IMR-90 (cell line): Measurements from ENCODE around the gene MAK. TPM values are rescaled to one million over a fixed set of nuclear protein-coding genes. Genes with fewer than 3 reads are reported as not detected.

ENCODE experiments used
- ATAC-seq: fragments of 200-7000 bp; cut with Tn5 transposase; 2 replicates; pipeline ENCODE4 v1.9.1; 2020; ENCODE audit warnings: low read depth, mild to moderate bottlenecking, moderate library complexity
- BruUV-seq: library from RNA; stranded (reverse); fragments of 400-500 nt; replicated peaks from 2 replicates; lab custom pipeline; 2021; lab: Mats Ljungman, UMichigan
- CTCF ChIA-PET: fragments of 300-600 bp; formaldehyde crosslinking; extraction: SDS; loops from one replicate; lab custom pipeline; 2021; ENCODE audit warnings: antibody characterized with exemption; lab: Yijun Ruan, JAX
- POLR2A ChIA-PET: fragments of 300-600 bp; sonication (Branson Sonifier 250); formaldehyde crosslinking; loops from one replicate; lab custom pipeline; 2022; ENCODE audit warnings: antibody characterized with exemption; ENCODE audit not compliant: unreplicated experiment; lab: Charles Lee
- DNase-seq: peaks from one replicate; pipeline ENCODE4 v3.0.0; 2013
- H2AFZ ChIP-seq: replicated peaks from 2 replicates; pipeline ENCODE3; 2013; ENCODE audit warnings: low read length, mild to moderate bottlenecking; ENCODE audit not compliant: poor library complexity
- H2AK5ac ChIP-seq: 2 replicates; pipeline ENCODE4 v1.6.1; 2013; ENCODE audit warnings: low read depth, low read length, inconsistent platforms
- H2AK9ac ChIP-seq: replicated peaks from 2 replicates; pipeline ENCODE3; 2013; ENCODE audit warnings: mild to moderate bottlenecking, low read depth, low read length, moderate library complexity; ENCODE audit not compliant: poor library complexity
- H2BK120ac ChIP-seq: 2 replicates; pipeline ENCODE4 v1.6.1; 2013; ENCODE audit warnings: low read depth, low read length, inconsistent platforms
- H2BK15ac ChIP-seq: 3 replicates; pipeline ENCODE4 v1.6.1; 2013; ENCODE audit warnings: low read depth, low read length, inconsistent platforms
- H2BK20ac ChIP-seq: 2 replicates; pipeline ENCODE4 v1.6.1; 2013; ENCODE audit warnings: low read depth, mild to moderate bottlenecking, inconsistent platforms, low read length, moderate library complexity
- H2BK5ac ChIP-seq: 2 replicates; pipeline ENCODE4 v1.6.1; 2013; ENCODE audit warnings: mild to moderate bottlenecking, low read depth, low read length, inconsistent platforms; ENCODE audit not compliant: poor library complexity, severe bottlenecking
- H3K14ac ChIP-seq: replicated peaks from 2 replicates; pipeline ENCODE4 v1.6.1; 2013; ENCODE audit warnings: low read depth, low read length, inconsistent platforms
- H3K18ac ChIP-seq: 2 replicates; pipeline ENCODE4 v1.6.1; 2013; ENCODE audit warnings: low read depth, low read length, control low read depth
- H3K23ac ChIP-seq: 2 replicates; pipeline ENCODE4 v1.6.1; 2013; ENCODE audit warnings: low read depth, low read length, inconsistent platforms
- H3K27ac ChIP-seq: 2 replicates; pipeline ENCODE4 v1.5.1; 2013; ENCODE audit warnings: mild to moderate bottlenecking, control low read depth, low read length; ENCODE audit not compliant: insufficient read depth
- H3K27me3 ChIP-seq: 2 replicates; pipeline ENCODE4 v1.6.1; 2013; ENCODE audit warnings: low read length; ENCODE audit not compliant: control insufficient read depth, insufficient read depth
- H3K36me3 ChIP-seq: 2 replicates; pipeline ENCODE4 v1.6.1; 2013; ENCODE audit warnings: low read length, mixed read lengths; ENCODE audit not compliant: control insufficient read depth, insufficient read depth
- H3K4ac ChIP-seq: 2 replicates; pipeline ENCODE4 v1.6.1; 2013; ENCODE audit warnings: low read depth, low read length, inconsistent platforms
- H3K4me1 ChIP-seq: 2 replicates; pipeline ENCODE4 v1.6.1; 2013; ENCODE audit warnings: low read length, mixed read lengths; ENCODE audit not compliant: control insufficient read depth, insufficient read depth
- H3K4me2 ChIP-seq: 2 replicates; pipeline ENCODE4 v1.6.1; 2013; ENCODE audit warnings: low read depth, mild to moderate bottlenecking, control low read depth, low read length, moderate library complexity
- H3K4me3 ChIP-seq: 2 replicates; pipeline ENCODE4 v1.5.1; 2013; ENCODE audit warnings: low read depth, mild to moderate bottlenecking, control low read depth, low read length, moderate library complexity; ENCODE audit not compliant: insufficient read depth
- H3K56ac ChIP-seq: 2 replicates; pipeline ENCODE4 v1.6.1; 2013; ENCODE audit warnings: low read length, inconsistent platforms; ENCODE audit not compliant: insufficient read depth; ENCODE audit errors: extremely low read depth
- H3K79me1 ChIP-seq, 2 experiments: 2 replicates each; pipeline ENCODE4 v1.6.1; 2013; ENCODE audit warnings: low read length in 2 of 2, inconsistent platforms in 1 of 2, low read depth in 1 of 2
- H3K9ac ChIP-seq: 2 replicates; pipeline ENCODE4 v1.6.1; 2013; ENCODE audit warnings: low read depth, low read length, control low read depth
- H3K9me1 ChIP-seq: 2 replicates; pipeline ENCODE4 v1.6.1; 2013; ENCODE audit warnings: low read length, inconsistent platforms; ENCODE audit not compliant: insufficient read depth
- H3K9me3 ChIP-seq: 2 replicates; pipeline ENCODE4 v1.6.1; 2013; ENCODE audit warnings: low read length; ENCODE audit not compliant: control insufficient read depth, insufficient read depth
- H4K20me1 ChIP-seq: 2 replicates; pipeline ENCODE4 v1.6.1; 2013; ENCODE audit warnings: low read length, inconsistent platforms; ENCODE audit not compliant: insufficient read depth
- H4K5ac ChIP-seq: 2 replicates; pipeline ENCODE4 v1.6.1; 2013; ENCODE audit warnings: mild to moderate bottlenecking, low read depth, low read length, control low read depth
- H4K8ac ChIP-seq, 2 experiments: 2 replicates each; pipeline ENCODE4 v1.6.1; 2013; ENCODE audit warnings: low read depth in 2 of 2, low read length in 2 of 2, control low read depth in 1 of 2, inconsistent platforms in 1 of 2
- H4K91ac ChIP-seq: 2 replicates; pipeline ENCODE4 v1.6.1; 2013; ENCODE audit warnings: low read depth, low read length, inconsistent platforms; ENCODE audit not compliant: insufficient read depth
- BHLHE40 ChIP-seq: fragments of 150-350 bp; IDR thresholded peaks from 2 replicates; pipeline ENCODE4 v1.6.1; 2016; ENCODE audit warnings: mild to moderate bottlenecking, low read depth, low read length
- CEBPB ChIP-seq: IDR thresholded peaks from 2 replicates; pipeline ENCODE4 v1.6.1; 2012; ENCODE audit warnings: low read depth, low read length, improper control_type of control experiment
- CHD1 ChIP-seq: IDR thresholded peaks from 2 replicates; pipeline ENCODE4 v1.6.1; 2012; ENCODE audit warnings: low read depth, low read length, improper control_type of control experiment
- CTCF ChIP-seq: conservative IDR thresholded peaks from 2 replicates; pipeline ENCODE4 v1.5.1; 2012; ENCODE audit warnings: mild to moderate bottlenecking, low read depth, low read length, improper control_type of control experiment
- FOS ChIP-seq: fragments of 150-350 bp; IDR thresholded peaks from 2 replicates; pipeline ENCODE4 v1.6.1; 2016; ENCODE audit warnings: low read depth, low read length
- MAFK ChIP-seq: IDR thresholded peaks from 2 replicates; pipeline ENCODE4 v1.6.1; 2012; ENCODE audit warnings: low read depth, low read length, improper control_type of control experiment
- MAZ ChIP-seq: IDR thresholded peaks from 2 replicates; pipeline ENCODE4 v1.6.1; 2012; ENCODE audit warnings: low read depth, mild to moderate bottlenecking, low read length, improper control_type of control experiment, moderate library complexity, borderline replicate concordance
- MXI1 ChIP-seq: IDR thresholded peaks from 2 replicates; pipeline ENCODE4 v1.6.1; 2012; ENCODE audit warnings: low read depth, mild to moderate bottlenecking, low read length, moderate library complexity, borderline replicate concordance
- NFE2L2 ChIP-seq: fragments of 150-350 bp; IDR thresholded peaks from 2 replicates; pipeline ENCODE4 v1.6.1; 2016; ENCODE audit warnings: low read depth, mild to moderate bottlenecking, low read length
- POLR2A ChIP-seq: IDR thresholded peaks from 2 replicates; pipeline ENCODE4 v1.6.1; 2012; ENCODE audit warnings: mild to moderate bottlenecking, low read depth, low read length
- RAD21 ChIP-seq: IDR thresholded peaks from 2 replicates; pipeline ENCODE4 v1.6.1; 2012; ENCODE audit warnings: low read length, improper control_type of control experiment
- RCOR1 ChIP-seq: IDR thresholded peaks from 2 replicates; pipeline ENCODE4 v1.6.1; 2012; ENCODE audit warnings: mild to moderate bottlenecking, low read length, improper control_type of control experiment; ENCODE audit not compliant: insufficient replicate concordance
- RFX5 ChIP-seq: IDR thresholded peaks from 2 replicates; pipeline ENCODE4 v1.8.0; 2012; ENCODE audit warnings: low read depth, mild to moderate bottlenecking, low read length, moderate library complexity
- SMC3 ChIP-seq: fragments of 150-350 bp; IDR thresholded peaks from 2 replicates; pipeline ENCODE4 v1.6.1; 2016; ENCODE audit warnings: low read depth, mild to moderate bottlenecking, antibody characterized with exemption, low read length, moderate library complexity
- USF2 ChIP-seq: fragments of 150-350 bp; IDR thresholded peaks from 2 replicates; pipeline ENCODE4 v1.6.1; 2017; ENCODE audit warnings: mild to moderate bottlenecking, antibody characterized with exemption, low read length, low read depth
- WGBS, 2 experiments: methylation state at CpG; one replicate each; pipeline versions ENCODE4 v1.1.5 to v1.1.7; 2013; ENCODE audit warnings: missing lambda C conversion rate in 2 of 2; ENCODE audit not compliant: insufficient read length in 1 of 2; ENCODE audit errors: extremely low coverage in 2 of 2; 5-methylcytosine and 5-hydroxymethylcytosine counted together
- dilution Hi-C: fragments of 300-500 bp; cut with HindIII; formaldehyde crosslinking; loops from one replicate; pipeline ENCODE4 v1.14.3; 2018; ENCODE audit warnings: low sequenced_read_pairs; ENCODE audit not compliant: unreplicated experiment
- in situ Hi-C: fragments of 300-500 bp; cut with MboI; formaldehyde crosslinking; loops from 3 replicates; pipeline ENCODE4 v1.14.3; 2019; ENCODE audit warnings: low sequenced_read_pairs, inconsistent platforms, mixed read lengths
- intact Hi-C: fragments of 100-400 bp; cut with micrococcal nuclease; formaldehyde crosslinking; loops from 2 replicates; pipeline ENCODE4 v1.10.0; 2022
- polyA plus RNA-seq, 3 experiments: library from polyadenylated mRNA; depleted of rRNA; stranded (reverse); fragments of >200 nt; gene quantifications; 2 replicates each; pipeline ENCODE4 v1.2.3, GENCODE V29; 2012; ENCODE audit warnings: low replicate concordance in 1 of 3
- total RNA-seq: library from RNA; depleted of rRNA; stranded (reverse); fragments of >200 nt; gene quantifications from 2 replicates; pipeline ENCODE4 v1.2.3, GENCODE V29; 2012
- TF ChIP-seq, protein P1 (sequence below): fragments of 150-350 bp; IDR thresholded peaks from 2 replicates; pipeline ENCODE4 v1.6.1; 2016; ENCODE audit warnings: low read depth, mild to moderate bottlenecking, low read length, moderate library complexity, borderline replicate concordance

The MAK gene
- total and polyA plus RNA-seq, 2 of the 4 experiments (the other 2 are of a cell fraction) = not detected

GRCh38 chr6:10867952-10868351 is 29.6 kb upstream of the MAK start:
- Histone ChIP-seq H3K27me3 (0 out of 2 replicates have a peak, but pooled peaks cover 2% of the 10 kb centered on the region), H3K27ac (no peak overlapping the region), H3K14ac (no peak overlapping the region), H3K36me3 (no peaks in the 10 kb centered on the region), H3K4ac (no peak overlapping the region), H2BK120ac (no peak overlapping the region), H3K9me3 (no peaks in the 10 kb centered on the region), H2AK9ac (no peak overlapping the region), H2BK20ac (no peak overlapping the region), H2AK5ac (no peak overlapping the region), H3K9ac (no peak overlapping the region), H2BK5ac (no peak overlapping the region), H3K23ac (no peak overlapping the region), H3K9me1 (no peaks in the 10 kb centered on the region), H4K20me1 (no peaks in the 10 kb centered on the region), H4K5ac (no peak overlapping the region), H3K18ac (no peak overlapping the region), H3K79me1 (no peaks in the 10 kb centered on the region), H3K4me1 (no peaks in the 10 kb centered on the region), H2AFZ (no peak overlapping the region), H4K8ac (no peak overlapping the region), H3K56ac (no peak overlapping the region), H4K91ac (no peak overlapping the region), H3K4me3 (no peak overlapping the region), H2BK15ac (no peak overlapping the region), H3K4me2 (no peak overlapping the region)
- no peak for TF ChIP-seq MXI1
- no peak for TF ChIP-seq MAFK
- TF ChIP-seq FOS = no peak
- TF ChIP-seq USF2 = no peak
- no peak for TF ChIP-seq CEBPB
- no peak for TF ChIP-seq RFX5
- TF ChIP-seq CHD1 = no peak
- no peak for TF ChIP-seq BHLHE40
- TF ChIP-seq NFE2L2 = no peak
- no peak for TF ChIP-seq POLR2A
- TF ChIP-seq MAZ = no peak
- no peak for TF ChIP-seq CTCF
- TF ChIP-seq SMC3 = no peak
- TF ChIP-seq RCOR1 = no peak
- TF ChIP-seq, protein P1, sequence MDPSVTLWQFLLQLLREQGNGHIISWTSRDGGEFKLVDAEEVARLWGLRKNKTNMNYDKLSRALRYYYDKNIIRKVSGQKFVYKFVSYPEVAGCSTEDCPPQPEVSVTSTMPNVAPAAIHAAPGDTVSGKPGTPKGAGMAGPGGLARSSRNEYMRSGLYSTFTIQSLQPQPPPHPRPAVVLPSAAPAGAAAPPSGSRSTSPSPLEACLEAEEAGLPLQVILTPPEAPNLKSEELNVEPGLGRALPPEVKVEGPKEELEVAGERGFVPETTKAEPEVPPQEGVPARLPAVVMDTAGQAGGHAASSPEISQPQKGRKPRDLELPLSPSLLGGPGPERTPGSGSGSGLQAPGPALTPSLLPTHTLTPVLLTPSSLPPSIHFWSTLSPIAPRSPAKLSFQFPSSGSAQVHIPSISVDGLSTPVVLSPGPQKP = no peak
- TF ChIP-seq RAD21 = no peak
- CTCF ChIA-PET = interaction anchor here (0.6 kb wide), 1 partner anchor 27 kb away, joined by 4 read pairs; no protein-coding TSS in a partner anchor
- 67% methylated on average over 1 of the region's 3 CpGs; no CpG with 5 or more reads in 1 of the 2 experiments for WGBS, 2 experiments
- POLR2A ChIA-PET = no interaction called here
- dilution Hi-C loops = no loop called here
- DNase-seq = no peak
- intact Hi-C loops = no loop called here
- in situ Hi-C loops = no loop called here
- no TSS peak for BruUV-seq
- ATAC-seq = no peak
